Measurements from ENCODE around the gene MAIP1. TPM values are rescaled to one million over a fixed set of nuclear protein-coding genes. Genes with fewer than 3 reads are reported as not detected.

The MAIP1 gene
- total RNA-seq, 3 donors from 2014 or later, result 18.1 to 26.6 (median 22.9) TPM

- intact Hi-C loops (cut with DNase I, micrococcal nuclease), result no loop called here
- no peak for TF ChIP-seq CTCF (IDR thresholded peaks at IDR 0.05)
- no peaks in the 10 kb centered on the region for H3K36me3 ChIP-seq (ENCODE audit: low read depth)
- H3K9me3 ChIP-seq, result no peaks in the 10 kb centered on the region
- DNase-seq, result no peak
- ATAC-seq, result no peak
- H3K4me1 ChIP-seq (ENCODE audit: low read depth), result no peaks in the 10 kb centered on the region
- no peak overlapping the region for H3K4me3 ChIP-seq
Measured at GRCh38 chr2:199926806-199927205, 28.6 kb upstream of the MAIP1 start.

GRCh38 chr2:199928226-199928625, 27.2 kb upstream of the MAIP1 start:
- no peaks in the 10 kb centered on the region for H3K4me1 ChIP-seq (ENCODE audit: low read depth)
- no peaks in the 10 kb centered on the region for H3K36me3 ChIP-seq (ENCODE audit: low read depth)
- intact Hi-C loops (cut with DNase I, micrococcal nuclease), result no loop called here
- no peak overlapping the region for H3K4me3 ChIP-seq
- no peaks in the 10 kb centered on the region for H3K9me3 ChIP-seq
- ATAC-seq (no peak), DNase-seq (no peak)
- TF ChIP-seq CTCF (IDR thresholded peaks at IDR 0.05), result no peak

DNA sequence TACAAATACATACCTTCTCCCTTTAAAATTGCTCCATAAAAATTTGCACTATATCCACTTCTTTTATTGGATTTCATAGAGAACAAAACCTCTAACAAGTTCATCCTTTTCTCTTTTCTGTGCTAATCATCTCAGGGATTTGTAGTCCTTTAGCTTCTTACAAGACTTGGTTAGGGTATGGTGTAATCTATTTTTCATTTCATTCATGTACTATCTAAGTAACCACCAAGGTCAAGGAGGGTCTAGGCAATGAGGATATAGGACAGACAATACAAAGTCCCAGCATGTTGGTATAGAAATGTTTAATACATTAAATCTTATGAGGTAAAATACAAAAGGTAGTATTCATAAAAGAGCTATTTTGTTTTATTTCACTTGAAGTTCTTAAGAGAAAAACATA, 26.8 kb upstream of the MAIP1 start:
- TF ChIP-seq CTCF (IDR thresholded peaks at IDR 0.05), result no peak
- no peaks in the 10 kb centered on the region for H3K36me3 ChIP-seq (ENCODE audit: low read depth)
- intact Hi-C loops (cut with DNase I, micrococcal nuclease), result no loop called here
- no peaks in the 10 kb centered on the region for H3K4me1 ChIP-seq (ENCODE audit: low read depth)
- H3K9me3 ChIP-seq, result no peaks in the 10 kb centered on the region
- no peak for DNase-seq
- ATAC-seq, result no peak
- no peak overlapping the region for H3K4me3 ChIP-seq

GRCh38 chr2:199929262-199929661, 26.1 kb upstream of the MAIP1 start:
- Histone ChIP-seq H3K9me3 (no peaks in the 10 kb centered on the region), H3K4me1 (ENCODE audit: low read depth) (no peaks in the 10 kb centered on the region), H3K4me3 (no peak overlapping the region), H3K36me3 (ENCODE audit: low read depth) (no peaks in the 10 kb centered on the region)
- no peak for ATAC-seq
- intact Hi-C loops (cut with DNase I, micrococcal nuclease), result no loop called here
- TF ChIP-seq CTCF (IDR thresholded peaks at IDR 0.05), result no peak
- DNase-seq, result no peak

DNA sequence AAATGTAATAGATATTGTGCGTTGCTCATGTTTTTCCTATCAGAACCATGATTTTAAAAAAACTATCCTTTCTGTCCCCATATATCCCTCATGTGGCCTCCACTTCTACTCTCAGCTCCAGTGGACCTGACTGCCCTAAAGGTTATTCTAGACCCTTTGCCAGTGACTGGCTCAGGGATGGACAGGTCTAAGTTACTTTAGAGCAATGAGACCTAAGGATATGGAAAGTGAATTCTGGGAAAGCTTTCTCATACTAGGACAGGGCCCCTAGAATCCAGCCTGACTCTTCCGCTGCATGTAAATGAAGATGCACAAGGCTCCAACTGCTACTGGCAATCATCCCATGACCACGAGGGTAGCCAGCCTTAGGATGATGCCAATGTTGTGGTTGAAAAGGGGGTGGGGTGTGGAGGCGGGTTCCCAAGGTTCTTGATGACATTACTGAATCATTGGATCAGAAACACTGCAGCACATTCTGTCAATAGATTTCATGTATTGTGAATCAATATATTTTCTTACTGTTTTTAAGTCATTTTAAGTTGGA, 23.0 kb upstream of the MAIP1 start:
- H3K36me3 ChIP-seq (ENCODE audit: low read depth), result no peaks in the 10 kb centered on the region
- intact Hi-C loops (cut with DNase I, micrococcal nuclease), result no loop called here
- no peaks in the 10 kb centered on the region for H3K9me3 ChIP-seq
- H3K4me3 ChIP-seq, result no peak overlapping the region
- TF ChIP-seq CTCF (IDR thresholded peaks at IDR 0.05), result no peak
- no peak for DNase-seq
- H3K4me1 ChIP-seq (ENCODE audit: low read depth), result no peaks in the 10 kb centered on the region
- no peak for ATAC-seq

GRCh38 chr2:199933466-199933865, 21.9 kb upstream of the MAIP1 start:
- Histone ChIP-seq H3K4me3 (no peak overlapping the region), H3K36me3 (ENCODE audit: low read depth) (no peaks in the 10 kb centered on the region), H3K9me3 (no peaks in the 10 kb centered on the region), H3K4me1 (ENCODE audit: low read depth) (no peaks in the 10 kb centered on the region)
- intact Hi-C loops (cut with DNase I, micrococcal nuclease), result no loop called here
- ATAC-seq (no peak), DNase-seq (no peak)
- TF ChIP-seq CTCF (IDR thresholded peaks at IDR 0.05), result no peak

All from mucosa of descending colon (tissue), 3 donors.